ENCODE results near the gene NOS3.
A peak's percentile ranks its signal among the peaks of the same experiment; 100 is the strongest.

Gene NOS3

DNA sequence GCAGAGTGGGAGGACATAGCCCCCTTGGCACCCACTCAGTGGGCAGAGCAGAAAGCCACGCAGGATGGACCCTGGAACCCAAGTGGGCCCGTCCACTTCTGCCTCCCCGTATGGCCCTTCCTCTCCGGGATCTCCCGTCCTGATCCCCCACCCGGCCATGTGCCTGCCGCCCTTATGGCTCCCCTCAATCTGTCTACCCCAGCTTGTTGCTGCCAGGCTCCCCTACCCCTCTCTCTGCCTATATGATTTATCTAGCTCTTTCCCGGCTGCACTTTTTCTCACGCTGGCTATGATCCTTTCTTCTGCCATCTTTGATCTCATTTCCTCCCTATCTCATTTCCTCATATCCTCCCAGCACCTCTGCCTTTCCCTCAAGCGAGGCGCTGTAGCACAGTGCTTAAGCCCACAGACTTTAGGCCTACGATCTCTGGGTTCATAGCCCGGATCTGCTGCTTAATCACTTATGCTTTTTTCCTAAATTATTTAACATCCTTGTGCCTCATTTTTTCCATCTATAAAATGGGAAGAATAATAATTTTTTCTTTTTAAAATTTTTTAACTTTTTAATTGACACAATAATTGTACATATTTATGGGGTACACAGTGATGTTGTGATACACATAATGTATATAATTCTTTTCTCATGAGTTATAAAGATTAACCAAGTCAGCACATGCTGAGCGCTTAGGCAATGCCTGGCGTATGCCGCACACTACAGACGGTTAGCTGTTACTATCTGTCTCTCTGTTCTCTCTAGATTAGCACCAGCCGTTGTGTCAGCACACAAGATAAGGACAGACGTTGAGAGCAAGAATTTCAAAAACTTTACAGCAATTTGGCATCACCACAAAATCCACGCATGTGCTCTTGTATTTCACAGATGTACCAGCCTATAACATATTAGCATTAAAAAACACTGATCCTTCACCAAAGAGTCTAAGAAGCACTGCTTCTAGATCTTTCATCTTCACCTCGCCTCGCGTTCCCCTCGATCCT is 30.8 kb upstream of the NOS3 start:
- TF ChIP-seq, protein P1, sequence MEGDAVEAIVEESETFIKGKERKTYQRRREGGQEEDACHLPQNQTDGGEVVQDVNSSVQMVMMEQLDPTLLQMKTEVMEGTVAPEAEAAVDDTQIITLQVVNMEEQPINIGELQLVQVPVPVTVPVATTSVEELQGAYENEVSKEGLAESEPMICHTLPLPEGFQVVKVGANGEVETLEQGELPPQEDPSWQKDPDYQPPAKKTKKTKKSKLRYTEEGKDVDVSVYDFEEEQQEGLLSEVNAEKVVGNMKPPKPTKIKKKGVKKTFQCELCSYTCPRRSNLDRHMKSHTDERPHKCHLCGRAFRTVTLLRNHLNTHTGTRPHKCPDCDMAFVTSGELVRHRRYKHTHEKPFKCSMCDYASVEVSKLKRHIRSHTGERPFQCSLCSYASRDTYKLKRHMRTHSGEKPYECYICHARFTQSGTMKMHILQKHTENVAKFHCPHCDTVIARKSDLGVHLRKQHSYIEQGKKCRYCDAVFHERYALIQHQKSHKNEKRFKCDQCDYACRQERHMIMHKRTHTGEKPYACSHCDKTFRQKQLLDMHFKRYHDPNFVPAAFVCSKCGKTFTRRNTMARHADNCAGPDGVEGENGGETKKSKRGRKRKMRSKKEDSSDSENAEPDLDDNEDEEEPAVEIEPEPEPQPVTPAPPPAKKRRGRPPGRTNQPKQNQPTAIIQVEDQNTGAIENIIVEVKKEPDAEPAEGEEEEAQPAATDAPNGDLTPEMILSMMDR (conservative IDR thresholded peaks at IDR 0.05; ENCODE audit: control insufficient read depth, insufficient read depth, low read depth, low read length) = no peak
- no peak for DNase-seq (ENCODE audit: low read depth)
- H3K4me3 ChIP-seq (ENCODE audit: control insufficient read depth, low read depth, low read length) = no peak overlapping the region

DNA sequence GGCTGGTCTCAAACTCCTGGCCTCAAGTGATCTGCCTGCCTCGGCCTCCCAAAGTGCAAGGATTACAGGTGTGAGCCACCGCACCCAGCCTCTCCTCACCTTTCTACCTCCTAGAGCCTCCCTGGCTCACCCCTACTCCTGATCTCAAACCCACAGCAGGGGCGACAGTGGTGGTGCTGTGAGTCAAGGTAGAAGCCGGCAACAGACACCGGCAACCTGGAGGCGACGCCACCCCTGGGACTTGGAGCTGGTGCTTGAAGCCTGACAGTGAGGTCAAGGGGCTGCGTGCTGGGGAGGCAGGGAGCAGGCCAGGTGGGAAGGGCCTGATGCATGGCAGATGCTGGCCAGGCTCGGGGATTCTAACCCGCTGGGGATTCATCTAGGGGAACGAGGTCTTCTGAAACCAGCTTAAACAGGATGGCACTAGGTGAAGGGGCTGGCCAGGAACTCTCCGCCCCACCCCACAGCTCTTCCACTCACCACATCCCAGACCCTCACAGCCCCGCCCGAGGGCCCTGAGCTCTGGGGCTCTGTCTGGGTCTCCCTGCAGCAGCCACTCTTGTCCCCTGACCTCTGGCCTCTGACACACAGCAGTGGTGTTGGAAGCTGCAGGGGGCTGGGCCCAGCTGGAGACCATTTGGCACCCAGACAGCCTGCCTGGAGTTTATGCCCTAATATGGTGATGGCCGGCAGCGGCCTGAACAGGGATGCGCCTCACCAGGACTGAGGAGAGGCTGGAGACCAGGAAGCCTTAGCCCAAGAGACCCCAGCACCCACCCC is 29.1 kb upstream of the NOS3 start:
- TF ChIP-seq, protein P1 (conservative IDR thresholded peaks at IDR 0.05; ENCODE audit: control insufficient read depth, insufficient read depth, low read depth, low read length) = no peak
- H3K4me3 ChIP-seq (ENCODE audit: control insufficient read depth, low read depth, low read length) = no peak overlapping the region
- no peak for DNase-seq (ENCODE audit: low read depth)

DNA sequence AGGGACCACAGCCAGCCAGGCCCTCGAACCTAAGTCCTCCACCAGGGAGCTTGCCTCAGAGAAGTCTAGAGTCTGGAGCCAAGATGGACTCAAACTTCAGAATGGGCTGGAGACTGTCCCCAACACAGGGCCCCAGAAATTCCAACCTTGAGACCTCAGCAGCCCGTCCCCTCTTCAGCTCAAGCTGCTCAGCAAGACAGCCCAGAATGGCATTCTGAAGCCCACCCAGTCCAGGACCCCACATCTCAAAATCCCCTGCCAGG is 28.6 kb upstream of the NOS3 start:
- H3K4me3 ChIP-seq (ENCODE audit: control insufficient read depth, low read depth, low read length) = no peak overlapping the region
- DNase-seq (ENCODE audit: low read depth) = no peak
- TF ChIP-seq, protein P1 (conservative IDR thresholded peaks at IDR 0.05; ENCODE audit: control insufficient read depth, insufficient read depth, low read depth, low read length) = no peak

DNA sequence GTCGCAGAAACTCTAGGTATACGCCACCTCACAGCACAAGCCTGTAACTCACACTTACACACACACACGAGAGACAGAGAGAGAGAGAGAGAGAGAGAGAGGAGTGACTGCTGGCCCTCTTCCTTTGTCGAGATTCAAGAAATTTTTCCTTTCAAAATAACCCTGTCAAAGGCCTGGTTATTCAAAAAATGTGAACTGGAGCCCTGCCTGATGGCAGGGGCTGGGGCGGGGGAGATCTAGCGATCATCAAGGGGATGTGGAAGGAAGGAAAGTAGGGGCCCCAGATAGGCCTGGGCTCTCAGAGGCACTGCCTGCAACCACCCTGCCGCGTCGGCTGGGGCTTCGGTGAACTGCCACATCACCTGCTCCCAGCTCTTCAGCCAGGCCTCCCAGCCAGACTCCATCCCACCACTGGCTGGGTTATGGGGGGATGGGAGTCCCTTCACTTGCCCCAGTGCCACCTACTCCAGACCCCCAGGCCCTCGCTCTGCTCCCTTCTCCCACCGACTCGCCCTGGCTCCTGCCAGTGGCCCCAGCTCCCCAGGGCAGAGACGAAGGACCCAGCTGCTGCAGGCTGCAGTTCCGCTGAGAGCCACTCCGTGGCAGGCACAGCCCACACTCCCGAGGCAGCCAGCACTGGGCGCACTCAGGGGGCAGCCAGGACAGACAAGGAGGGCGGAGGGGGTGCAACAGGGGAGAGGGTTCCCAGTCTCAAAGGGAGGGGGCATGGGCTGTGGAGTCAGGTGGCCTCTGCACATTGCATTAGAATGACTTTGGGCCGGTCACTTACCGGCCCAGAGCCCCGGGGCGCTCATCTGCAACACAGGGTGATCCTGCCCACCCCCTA is 28.0 kb upstream of the NOS3 start:
- TF ChIP-seq, protein P1 (conservative IDR thresholded peaks at IDR 0.05; ENCODE audit: control insufficient read depth, insufficient read depth, low read depth, low read length) = peak; percentile 75
- no peak overlapping the region for H3K4me3 ChIP-seq (ENCODE audit: control insufficient read depth, low read depth, low read length)

DNA sequence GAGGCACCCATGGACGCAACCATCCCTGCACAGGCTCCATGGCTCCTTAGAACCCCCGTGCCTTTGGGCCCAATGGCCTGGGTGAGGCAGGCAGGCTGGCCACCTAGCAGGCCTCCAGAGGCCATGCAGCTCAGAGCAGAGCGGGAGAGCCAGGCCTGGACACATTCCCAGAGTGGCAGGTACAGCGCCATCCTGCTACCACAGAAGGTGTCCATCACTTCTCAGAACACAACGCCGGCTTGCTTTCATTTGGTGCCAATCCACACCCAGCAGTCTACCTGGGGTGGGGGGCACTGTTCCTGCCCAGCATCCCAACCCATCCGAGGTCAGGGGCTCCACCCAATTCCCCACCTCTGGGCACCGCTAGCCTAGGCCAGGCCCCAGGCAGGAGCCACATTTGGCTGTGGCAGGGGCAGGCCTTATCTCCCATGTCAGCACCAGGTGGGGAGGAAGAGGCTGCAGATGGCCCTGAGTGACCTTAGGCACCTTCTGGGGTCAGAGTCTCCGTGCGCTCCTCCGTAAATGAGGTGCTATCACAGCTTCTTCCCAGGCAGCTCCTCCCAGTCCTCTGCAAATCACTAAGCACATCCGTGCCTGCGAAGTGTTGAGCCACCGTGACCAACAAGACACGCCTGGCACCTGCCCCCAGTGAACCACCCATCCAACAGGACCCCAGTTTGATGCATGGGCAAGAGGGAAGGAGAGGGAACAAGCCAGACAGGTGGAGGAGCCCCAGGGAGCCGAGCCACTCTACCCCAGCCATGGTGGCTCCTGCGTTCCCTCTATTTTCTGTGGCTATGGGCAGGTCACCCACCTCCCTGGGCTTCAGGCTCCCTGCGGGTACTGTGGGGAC is 26.9 kb upstream of the NOS3 start:
- TF ChIP-seq, protein P1 (conservative IDR thresholded peaks at IDR 0.05; ENCODE audit: control insufficient read depth, insufficient read depth, low read depth, low read length) = no peak
- no peak for DNase-seq (ENCODE audit: low read depth)
- H3K4me3 ChIP-seq (ENCODE audit: control insufficient read depth, low read depth, low read length) = no peak overlapping the region

More for the DNA sequence above, 28.0 kb upstream of the NOS3 start:
- DNase-seq (ENCODE audit: low read depth) = peak; percentile 20
